ENCODE results near the gene STEAP3. TPM values are rescaled to one million over a fixed set of nuclear protein-coding genes. Genes with fewer than 3 reads are reported as not detected.

Gene STEAP3
- total and polyA plus RNA-seq, 2 donors (not counting 3 experiments of a cell fraction or from before 2014, with no cell fraction given): 8.6 to 17.4 TPM

DNA sequence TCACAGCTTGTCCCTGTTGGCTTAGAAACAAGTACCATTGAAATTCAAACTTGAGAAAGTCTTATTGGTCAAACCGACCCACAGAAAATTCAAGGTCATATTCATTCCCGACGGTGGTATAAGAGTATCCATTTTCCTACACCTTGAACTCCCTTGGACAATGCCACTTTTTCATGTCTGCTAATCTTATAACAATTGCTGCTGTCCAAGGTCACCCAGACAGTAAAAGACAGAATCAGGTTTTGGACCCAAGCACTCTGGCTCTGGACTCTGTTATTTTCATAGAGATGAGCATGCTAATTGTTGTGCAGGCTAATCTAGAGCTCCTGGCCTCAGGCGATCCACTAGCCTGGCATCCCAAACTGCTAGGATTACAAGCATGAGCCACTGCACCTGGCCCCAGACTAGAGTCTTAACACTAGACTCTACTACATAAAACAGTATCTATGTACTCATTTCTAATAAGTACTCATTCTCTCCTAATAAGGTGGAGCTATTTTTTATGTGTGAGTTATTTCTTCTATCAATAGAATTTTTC, 85.2 kb downstream of the STEAP3 start:
- TF ChIP-seq, protein P1, sequence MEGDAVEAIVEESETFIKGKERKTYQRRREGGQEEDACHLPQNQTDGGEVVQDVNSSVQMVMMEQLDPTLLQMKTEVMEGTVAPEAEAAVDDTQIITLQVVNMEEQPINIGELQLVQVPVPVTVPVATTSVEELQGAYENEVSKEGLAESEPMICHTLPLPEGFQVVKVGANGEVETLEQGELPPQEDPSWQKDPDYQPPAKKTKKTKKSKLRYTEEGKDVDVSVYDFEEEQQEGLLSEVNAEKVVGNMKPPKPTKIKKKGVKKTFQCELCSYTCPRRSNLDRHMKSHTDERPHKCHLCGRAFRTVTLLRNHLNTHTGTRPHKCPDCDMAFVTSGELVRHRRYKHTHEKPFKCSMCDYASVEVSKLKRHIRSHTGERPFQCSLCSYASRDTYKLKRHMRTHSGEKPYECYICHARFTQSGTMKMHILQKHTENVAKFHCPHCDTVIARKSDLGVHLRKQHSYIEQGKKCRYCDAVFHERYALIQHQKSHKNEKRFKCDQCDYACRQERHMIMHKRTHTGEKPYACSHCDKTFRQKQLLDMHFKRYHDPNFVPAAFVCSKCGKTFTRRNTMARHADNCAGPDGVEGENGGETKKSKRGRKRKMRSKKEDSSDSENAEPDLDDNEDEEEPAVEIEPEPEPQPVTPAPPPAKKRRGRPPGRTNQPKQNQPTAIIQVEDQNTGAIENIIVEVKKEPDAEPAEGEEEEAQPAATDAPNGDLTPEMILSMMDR (IDR thresholded peaks at IDR 0.05; ENCODE audit: extremely low read depth in 1 of 2, insufficient read depth in 1 of 2, low read depth in 1 of 2, low read length in 2 of 2): no peak
- TF ChIP-seq MYC (IDR thresholded peaks at IDR 0.05; ENCODE audit: low read depth, low read length) (no peak), POLR2AphosphoS5 (IDR thresholded peaks at IDR 0.05; ENCODE audit: insufficient read depth, low read depth, low read length) (no peak), FOS (IDR thresholded peaks at IDR 0.05; ENCODE audit: borderline replicate concordance, insufficient read depth, low read length) (no peak), GATA2 (IDR thresholded peaks at IDR 0.05; ENCODE audit: insufficient read depth, insufficient read length, low read depth, low read length) (no peak), JUN (IDR thresholded peaks at IDR 0.05; ENCODE audit: borderline replicate concordance, insufficient read depth, insufficient read length, low read depth) (no peak), EZH2 (IDR thresholded peaks at IDR 0.05; ENCODE audit: borderline replicate concordance, low read depth, low read length, severe bottlenecking) (no peak), POLR2A (IDR thresholded peaks at IDR 0.05; ENCODE audit: low read depth, low read length) (no peak)
- TF ChIP-seq, protein P2, sequence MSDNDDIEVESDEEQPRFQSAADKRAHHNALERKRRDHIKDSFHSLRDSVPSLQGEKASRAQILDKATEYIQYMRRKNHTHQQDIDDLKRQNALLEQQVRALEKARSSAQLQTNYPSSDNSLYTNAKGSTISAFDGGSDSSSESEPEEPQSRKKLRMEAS (IDR thresholded peaks at IDR 0.05; ENCODE audit: insufficient read depth, insufficient read length): no peak
- intact Hi-C loops (cut with micrococcal nuclease): no loop called here
- POLR2A ChIA-PET: no interaction called here

More for the DNA sequence above, 85.2 kb downstream of the STEAP3 start:
- H2AFZ ChIP-seq (ENCODE audit: low read depth, low read length): no peak overlapping the region
- dilution Hi-C loops (cut with MboI; ENCODE audit: extremely low pct_ligation_motif_present, low sequenced_read_pairs): no loop called here
- no peaks in the 10 kb centered on the region for H3K4me1 ChIP-seq (ENCODE audit: control insufficient read depth, extremely low read depth, insufficient read depth, low read length)
- no peaks in the 10 kb centered on the region for H3K9me3 ChIP-seq (replicated peaks; ENCODE audit: control insufficient read depth, insufficient read depth, low read length)
- H3K36me3 ChIP-seq (ENCODE audit: control insufficient read depth in 2 of 2, extremely low read depth in 1 of 2, insufficient read depth in 2 of 2, low read length in 2 of 2): no peaks in the 10 kb centered on the region
- no peaks in the 10 kb centered on the region for H3K9me1 ChIP-seq (replicated peaks; ENCODE audit: control insufficient read depth, extremely low read depth, insufficient read depth, low read length)
- no peaks in the 10 kb centered on the region for H3K79me2 ChIP-seq (ENCODE audit: control insufficient read depth, insufficient read depth, low read length)
- no peak overlapping the region for H3K4me2 ChIP-seq (ENCODE audit: insufficient read depth, low read length)
- FAIRE-seq (no peak), DNase-seq (ENCODE audit: low read depth, low spot score) (no peak)
- no peaks in the 10 kb centered on the region for H3K27me3 ChIP-seq (ENCODE audit: control insufficient read depth in 2 of 2, insufficient read depth in 2 of 2, low read length in 2 of 2)
- no peak overlapping the region for H3K27ac ChIP-seq (ENCODE audit: insufficient read depth, low read depth, low read length)
- CTCF ChIA-PET: interaction anchor here (0.7 to 1.4 kb wide), 2 partner anchors 17 to 873 kb away, joined by 3 read pairs; no protein-coding TSS in a partner anchor
- no peak overlapping the region for H3K9ac ChIP-seq (replicated peaks; ENCODE audit: extremely low read depth, insufficient read depth, low read length)
- H4K20me1 ChIP-seq (replicated peaks; ENCODE audit: control insufficient read depth, extremely low read depth, insufficient read depth, low read length): no peaks in the 10 kb centered on the region
- no TSS peak for BruUV-seq (replicated peaks)
- no peak overlapping the region for H3K4me3 ChIP-seq (replicated peaks in 1 of 3; ENCODE audit: insufficient read depth in 1 of 3, low read depth in 1 of 3, low read length in 3 of 3)
